Activated CD8-positive, alpha-beta T cell treated with anti-CD3 and anti-CD28 coated beads, Interleukin-2, amount 10 ng/mL, durations not matched to agents 7 days and 5 days (primary cell): Measurements from ENCODE around the gene DHRS1. TPM values are rescaled to one million over a fixed set of nuclear protein-coding genes. Genes with fewer than 3 reads are reported as not detected.
"Not testable (repeated sequence)": the region's sequence is repeated elsewhere in the genome, so short reads cannot be mapped to it uniquely, and the experiment has no call there.

ENCODE experiments used
- ATAC-seq: fragments of 150-1000 bp; cut with Tn5 transposase; one replicate; pipeline ENCODE4 v1.10.0; 2021; ENCODE audit warnings: moderate library complexity
- CTCF ChIA-PET: fragments of 350-600 bp; sonication (Branson Sonifier 250); formaldehyde crosslinking; loops from one replicate; lab custom pipeline; 2021; ENCODE audit warnings: antibody characterized with exemption; lab: Charles Lee
- POLR2A ChIA-PET: fragments of 350-600 bp; sonication (Branson Sonifier 250); formaldehyde crosslinking; loops from one replicate; lab custom pipeline; 2021; ENCODE audit warnings: antibody characterized with exemption; lab: Charles Lee
- DNase-seq: peaks from one replicate; pipeline ENCODE4 v3.0.0-alpha.2; 2020
- H3K27ac Mint-ChIP-seq: one replicate; pipeline ENCODE4 v1.8.0; 2021; ENCODE audit warnings: mild to moderate bottlenecking, mixed read lengths
- H3K27me3 Mint-ChIP-seq: one replicate; pipeline ENCODE4 v1.8.0; 2021; ENCODE audit warnings: low read depth, mixed read lengths
- H3K36me3 Mint-ChIP-seq: one replicate; pipeline ENCODE4 v1.8.0; 2021; ENCODE audit warnings: low read depth, mixed read lengths
- H3K4me1 Mint-ChIP-seq: one replicate; pipeline ENCODE4 v1.8.0; 2021; ENCODE audit warnings: low read depth, mixed read lengths
- H3K4me3 Mint-ChIP-seq: one replicate; pipeline ENCODE4 v1.8.0; 2021; ENCODE audit warnings: mild to moderate bottlenecking, mixed read lengths
- H3K9me3 Mint-ChIP-seq: one replicate; pipeline ENCODE4 v1.8.0; 2022; ENCODE audit warnings: mixed read lengths; ENCODE audit not compliant: insufficient read depth
- total RNA-seq, 2 experiments: library from RNA; stranded (reverse); gene quantifications; one replicate each; pipeline ENCODE4 v1.2.3, GENCODE V29; 2021

Gene DHRS1
- total RNA-seq, 2 experiments from 2014 or later, result 28.6 to 33.9 TPM

GRCh38 chr14:24250354-24250753, 49.2 kb downstream of the DHRS1 start:
- no peaks in the 10 kb centered on the region for H3K27me3 Mint-ChIP-seq

DNA sequence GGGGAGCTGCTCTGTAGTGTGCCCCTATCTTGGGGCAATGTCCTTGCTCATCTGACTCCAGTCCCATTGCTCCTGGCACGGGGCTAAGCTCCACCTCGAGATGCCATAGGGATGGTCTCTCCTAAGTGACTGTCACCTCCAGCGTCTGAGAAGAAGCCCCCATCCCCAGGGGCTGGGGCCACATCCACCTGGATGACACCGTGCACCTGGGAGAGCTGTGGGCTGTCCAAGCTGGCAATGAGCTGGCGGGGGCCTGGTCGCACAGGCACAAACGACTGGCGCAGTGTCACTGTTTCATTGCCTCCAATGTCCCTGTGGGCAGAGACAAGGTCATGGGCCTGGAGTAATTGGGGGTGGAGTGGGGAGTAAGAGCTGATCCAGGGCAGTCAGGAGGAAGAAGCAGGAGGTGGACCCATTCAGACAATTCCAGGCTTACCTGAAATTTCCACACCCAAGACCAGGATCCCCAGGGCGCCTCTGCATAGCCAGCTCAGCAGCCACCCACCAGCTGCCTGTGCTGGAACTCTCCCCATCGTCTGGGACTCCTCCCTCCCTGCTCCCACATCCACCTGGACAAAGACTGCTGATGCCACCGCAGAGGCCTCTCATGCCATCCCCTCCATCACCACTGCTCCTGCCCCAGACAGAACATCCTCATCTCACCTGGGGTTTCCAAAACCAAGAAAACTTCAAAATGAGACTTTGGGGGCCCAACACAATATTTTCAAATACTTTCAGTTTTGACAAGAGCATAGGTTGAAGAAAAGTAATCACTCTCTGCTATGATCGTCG, 50.2 kb downstream of the DHRS1 start:
- peaks cover 11% of the 10 kb centered on the region for H3K36me3 Mint-ChIP-seq
- ATAC-seq (no peak), DNase-seq (no peak)
- peak overlapping the region; percentile 84 for H3K27ac Mint-ChIP-seq
- H3K4me1 Mint-ChIP-seq, result peaks cover 55% of the 10 kb centered on the region
- CTCF ChIA-PET, result interaction anchor here (1.1 to 21.9 kb wide), 4 partner anchors 22 to 181 kb away, joined by 3 to 801 read pairs (median 48); partner anchors contain the start of genes CIDEB, DHRS1, LTB4R and LTB4R2
- H3K27me3 Mint-ChIP-seq, result no peaks in the 10 kb centered on the region
- H3K9me3 Mint-ChIP-seq, result no peaks in the 10 kb centered on the region
- peak overlapping the region; percentile 27 for H3K4me3 Mint-ChIP-seq
- POLR2A ChIA-PET, result interaction anchor here (5.6 kb wide), 1 partner anchor 21 kb away, joined by 48 read pairs; the partner anchor contains the start of gene RABGGTA

More at GRCh38 chr14:24250354-24250753, 49.2 kb downstream of the DHRS1 start:
- POLR2A ChIA-PET, result interaction anchor here (0.6 to 5.0 kb wide), 3 partner anchors 7 to 49 kb away, joined by 3 to 20 read pairs (median 4); partner anchors contain the start of genes DHRS1, NOP9 and TINF2
- Mint-ChIP-seq H3K4me1 (peaks cover 50% of the 10 kb centered on the region), H3K36me3 (peaks cover 14% of the 10 kb centered on the region), H3K4me3 (peak overlapping the region; percentile 27), H3K9me3 (no peaks in the 10 kb centered on the region), H3K27ac (peak overlapping the region; percentile 84)
- no peak for ATAC-seq
- DNase-seq, result no peak
- CTCF ChIA-PET, result interaction anchor here (1.3 to 21.9 kb wide), 7 partner anchors 8 to 193 kb away, joined by 3 to 801 read pairs (median 6); partner anchors contain the start of genes CIDEB, DHRS1, LTB4R and LTB4R2

DNA sequence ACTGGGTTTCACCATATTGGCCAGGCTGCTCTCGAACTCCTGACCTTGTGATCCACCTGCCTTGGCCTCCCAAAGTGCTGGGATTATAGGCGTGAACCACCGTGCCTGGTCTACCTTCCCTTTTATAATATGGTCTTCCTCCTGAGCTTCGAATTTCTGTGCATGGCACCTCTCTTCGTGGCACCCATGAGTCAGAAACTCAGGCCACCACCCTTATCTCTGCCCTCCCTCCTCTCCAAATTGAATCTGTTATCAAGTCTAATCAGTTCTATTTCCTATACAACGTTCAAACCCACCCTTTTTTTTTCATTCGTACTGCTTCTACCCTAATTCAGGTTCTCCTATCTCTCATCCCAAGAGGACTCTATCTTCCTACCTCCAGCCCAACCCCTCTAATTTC, 52.2 kb downstream of the DHRS1 start:
- ATAC-seq (no peak), DNase-seq (no peak)
- Mint-ChIP-seq H3K27me3 (no peaks in the 10 kb centered on the region), H3K4me3 (no peak overlapping the region), H3K9me3 (no peaks in the 10 kb centered on the region), H3K27ac (peak overlapping the region; percentile 81), H3K36me3 (peaks cover 8% of the 10 kb centered on the region), H3K4me1 (peaks cover 64% of the 10 kb centered on the region)
- CTCF ChIA-PET, result interaction anchor here (0.6 to 21.9 kb wide), 16 partner anchors 9 to 184 kb away, joined by 3 to 801 read pairs (median 4); partner anchors contain the start of genes CIDEB, DHRS1, IRF9 and LTB4R
- POLR2A ChIA-PET, result interaction anchor here (0.6 to 5.6 kb wide), 15 partner anchors 15 to 183 kb away, joined by 3 to 48 read pairs (median 4); partner anchors contain the start of genes CHMP4A, DHRS1, IRF9 and KHNYN

DNA sequence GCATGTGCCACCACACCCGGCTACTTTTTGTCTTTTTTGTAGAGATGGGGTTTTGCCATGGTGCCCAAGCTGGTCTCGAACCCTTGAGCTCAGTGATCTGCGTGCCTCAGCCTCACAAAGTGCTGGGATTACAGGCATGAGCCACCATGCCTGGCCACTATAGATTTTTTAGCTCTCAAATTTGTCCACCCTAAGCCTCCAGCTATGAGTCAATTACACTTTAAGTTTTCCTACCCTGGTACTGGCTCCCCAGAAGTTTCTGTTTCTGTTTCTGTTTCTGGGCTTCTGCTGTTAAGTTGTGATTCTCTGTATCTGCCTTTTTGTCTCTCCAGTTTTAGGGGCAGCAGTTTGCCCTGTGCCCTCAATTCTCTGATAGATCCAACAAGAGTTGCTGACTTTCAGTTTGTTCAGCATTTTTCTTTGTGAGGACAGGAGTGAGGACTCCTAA, 52.8 kb downstream of the DHRS1 start:
- Mint-ChIP-seq H3K27me3 (no peaks in the 10 kb centered on the region), H3K27ac (peak overlapping the region; percentile 95), H3K4me1 (peaks cover 64% of the 10 kb centered on the region), H3K4me3 (peak overlapping the region; percentile 67), H3K36me3 (peaks cover 11% of the 10 kb centered on the region), H3K9me3 (no peaks in the 10 kb centered on the region)
- ChIA-PET POLR2A (interaction anchor here (0.6 to 5.6 kb wide), 21 partner anchors 10 to 1563 kb away, joined by 3 to 48 read pairs (median 4); partner anchors contain the start of genes CHMP4A, DHRS1, IRF9 and KHNYN), CTCF (interaction anchor here (0.6 to 21.9 kb wide), 18 partner anchors 9 to 185 kb away, joined by 3 to 801 read pairs (median 4); partner anchors contain the start of genes CIDEB, DHRS1, IRF9 and LTB4R)
- ATAC-seq (peak; percentile 10), DNase-seq (peak; percentile 62)

DNA sequence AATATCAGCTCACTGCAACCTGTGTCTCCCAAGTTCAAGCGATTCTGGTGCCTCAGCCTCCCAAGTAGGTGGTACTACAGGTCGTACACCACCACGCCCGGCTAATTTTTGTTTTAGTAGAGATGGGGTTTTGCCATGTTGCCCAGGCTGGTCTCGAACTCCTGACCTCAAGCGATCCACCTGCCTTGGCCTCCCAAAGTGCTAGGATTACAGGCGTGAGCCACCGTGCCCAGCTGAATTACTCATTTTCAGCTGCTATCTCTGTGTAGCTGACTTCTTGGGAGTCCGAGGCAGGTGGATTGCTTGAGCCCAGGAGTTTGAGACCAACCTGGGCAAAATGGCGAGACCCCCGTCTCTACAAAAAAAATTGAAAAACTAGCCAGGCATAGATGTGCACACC, 54.2 kb downstream of the DHRS1 start:
- ATAC-seq, H3K27me3 Mint-ChIP-seq, DNase-seq, H3K4me3 Mint-ChIP-seq, H3K9me3 Mint-ChIP-seq: not testable (repeated sequence)
- peaks cover 60% of the 10 kb centered on the region for H3K4me1 Mint-ChIP-seq
- ChIA-PET CTCF (interaction anchor here (1.1 to 21.9 kb wide), 6 partner anchors 26 to 186 kb away, joined by 3 to 801 read pairs (median 15); partner anchors contain the start of genes CIDEB, DHRS1, LTB4R and LTB4R2), POLR2A (interaction anchor here (1.1 to 5.6 kb wide), 4 partner anchors 25 to 186 kb away, joined by 3 to 48 read pairs (median 10); partner anchors contain the start of genes DHRS1, KHNYN, NOP9 and RABGGTA)
- peaks cover 20% of the 10 kb centered on the region for H3K36me3 Mint-ChIP-seq
- H3K27ac Mint-ChIP-seq, result peak overlapping the region; percentile 22

DNA sequence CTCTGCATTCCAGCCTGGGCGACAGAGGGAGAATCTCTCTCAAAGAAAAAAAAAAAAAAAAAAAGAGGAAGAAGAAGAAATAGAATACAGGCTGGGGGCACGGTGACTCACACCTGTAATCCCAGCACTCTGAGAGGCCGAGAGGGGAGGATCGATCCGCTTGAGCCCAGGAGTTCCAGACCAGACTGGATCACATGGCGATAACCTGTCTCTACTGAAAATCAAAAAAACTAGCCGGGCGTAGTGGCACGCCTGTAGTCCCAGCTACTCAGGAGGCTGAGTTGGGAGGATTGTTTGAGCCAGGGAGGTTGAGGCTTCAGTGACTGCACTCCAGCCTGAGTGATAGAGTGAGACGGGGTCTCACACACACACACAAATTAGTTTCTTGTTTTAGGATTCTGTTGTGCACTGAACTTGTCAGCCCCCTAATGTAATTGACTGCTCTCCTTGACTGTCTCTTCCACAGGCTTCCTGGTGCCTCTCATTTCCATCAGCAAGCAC, 56.2 kb downstream of the DHRS1 start:
- Mint-ChIP-seq H3K4me1 (peaks cover 59% of the 10 kb centered on the region), H3K9me3 (no peaks in the 10 kb centered on the region), H3K4me3 (peak overlapping the region; percentile 94), H3K27me3 (no peaks in the 10 kb centered on the region), H3K27ac (peak overlapping the region; percentile 100), H3K36me3 (peaks cover 35% of the 10 kb centered on the region)
- ChIA-PET CTCF (interaction anchor here (0.6 to 21.9 kb wide), 27 partner anchors 9 to 452 kb away, joined by 3 to 801 read pairs (median 13); partner anchors contain the start of genes CBLN3, CHMP4A, CIDEB and DHRS1), POLR2A (interaction anchor here (0.6 to 3.2 kb wide), 22 partner anchors 9 to 187 kb away, joined by 3 to 73 read pairs (median 10); partner anchors contain the start of genes CBLN3, CHMP4A, CIDEB and DHRS1)
- ATAC-seq, result no peak
- peak; percentile 30 for DNase-seq

DNA sequence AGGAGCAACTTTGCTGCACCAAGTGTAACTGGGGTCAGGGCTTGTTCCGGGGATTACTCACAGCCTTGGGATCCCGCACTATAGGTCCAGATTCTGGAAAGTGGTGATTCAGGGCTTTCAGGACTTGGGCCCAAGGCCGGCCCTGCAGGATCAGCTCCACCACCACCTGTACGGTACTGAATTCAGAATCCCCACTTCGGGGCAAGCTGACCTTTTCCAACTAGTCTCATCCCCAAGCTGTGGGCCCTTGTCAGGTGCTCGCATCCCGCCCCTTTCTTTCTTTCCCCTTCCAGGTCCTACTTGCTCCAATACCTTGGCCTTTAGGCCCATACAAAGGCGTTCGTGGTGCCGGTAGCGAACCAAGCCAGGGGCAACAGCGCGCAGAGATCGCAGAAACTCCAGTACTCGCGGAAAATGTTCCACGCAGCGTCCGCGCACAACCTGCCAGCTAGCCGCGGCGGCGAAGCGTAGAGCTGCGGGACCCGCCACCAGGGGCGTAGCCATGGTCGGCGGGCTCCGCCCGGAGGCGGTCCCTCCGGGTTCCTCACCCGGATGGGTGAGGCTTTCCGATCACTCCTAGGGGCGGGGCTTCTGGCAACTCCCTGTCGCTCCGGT, 57.6 kb downstream of the DHRS1 start:
- DNase-seq (peak; percentile 95), ATAC-seq (peak; percentile 85)
- peaks cover 54% of the 10 kb centered on the region for H3K4me1 Mint-ChIP-seq
- peak overlapping the region; percentile 94 for H3K4me3 Mint-ChIP-seq
- no peaks in the 10 kb centered on the region for H3K9me3 Mint-ChIP-seq
- POLR2A ChIA-PET, result interaction anchor here (0.6 to 3.2 kb wide), 34 partner anchors 9 to 189 kb away, joined by 3 to 73 read pairs (median 5); partner anchors contain the start of genes CBLN3, CHMP4A, CIDEB and DCAF11
- peaks cover 45% of the 10 kb centered on the region for H3K36me3 Mint-ChIP-seq
- H3K27me3 Mint-ChIP-seq, result no peaks in the 10 kb centered on the region
- peak overlapping the region; percentile 100 for H3K27ac Mint-ChIP-seq
- CTCF ChIA-PET, result interaction anchor here (0.7 to 21.9 kb wide), 39 partner anchors 9 to 1184 kb away, joined by 3 to 801 read pairs (median 7); partner anchors contain the start of genes CBLN3, CHMP4A, CIDEB and DCAF11

Other genes starting within 250 kb of the DHRS1 start
- gene CARMIL3, start 247.8 kb downstream of the DHRS1 start, total RNA-seq, result under 1 TPM; 0.86 to 0.95 TPM
- gene CPNE6, start 228.2 kb downstream of the DHRS1 start, total RNA-seq, result under 1 TPM in 1 of 2 experiments, not detected in 1; 0.10 TPM
- 10 to 100 TPM; 49.6 to 54.9 TPM for gene PCK2, start 205.5 kb downstream of the DHRS1 start, total RNA-seq
- gene DCAF11, start 185.0 kb downstream of the DHRS1 start, total RNA-seq, result 100 to 1,000 TPM; 101 to 107 TPM
- gene NRL, start 184.8 kb downstream of the DHRS1 start, total RNA-seq, result 1 to 10 TPM; 2.8 to 3.4 TPM
- gene FITM1, start 169.1 kb downstream of the DHRS1 start, total RNA-seq, result 1 to 10 TPM; 1.4 to 2.1 TPM
- gene PSME1, start 163.6 kb downstream of the DHRS1 start, total RNA-seq, result 100 to 1,000 TPM; 516 to 530 TPM
- 10 to 100 TPM; 49.9 to 53.2 TPM for gene EMC9, start 158.2 kb downstream of the DHRS1 start, total RNA-seq
- gene PSME2, start 153.2 kb downstream of the DHRS1 start, total RNA-seq, result 100 to 1,000 TPM; 635 to 636 TPM
- gene RNF31, start 152.3 kb downstream of the DHRS1 start, total RNA-seq, result 100 to 1,000 TPM; 123 to 142 TPM
- 100 to 1,000 TPM; 221 to 242 TPM for gene IRF9, start 138.5 kb downstream of the DHRS1 start, total RNA-seq
- gene REC8, start 127.7 kb downstream of the DHRS1 start, total RNA-seq, result 10 to 100 TPM; 54.5 to 58.6 TPM
- 10 to 100 TPM; 56.3 to 60.1 TPM for gene IPO4, start 111.0 kb downstream of the DHRS1 start, total RNA-seq
- 10 to 100 TPM; 29.3 to 32.8 TPM for gene TM9SF1, start 104.3 kb downstream of the DHRS1 start, total RNA-seq
- not detected for gene TSSK4, start 94.1 kb downstream of the DHRS1 start, total RNA-seq
- 10 to 100 TPM; 83.2 to 93.4 TPM for gene CHMP4A, start 86.3 kb downstream of the DHRS1 start, total RNA-seq
- 10 to 100 TPM; 16.9 to 18.2 TPM for gene MDP1, start 83.7 kb downstream of the DHRS1 start, total RNA-seq
- 100 to 1,000 TPM; 214 to 222 TPM for gene NEDD8, start 67.4 kb downstream of the DHRS1 start, total RNA-seq
- 10 to 100 TPM; 67.2 to 68.4 TPM for gene GMPR2, start 66.9 kb downstream of the DHRS1 start, total RNA-seq
- 100 to 1,000 TPM; 128 to 131 TPM for gene TINF2, start 57.2 kb downstream of the DHRS1 start, total RNA-seq
- 1 to 10 TPM; 2.7 to 3.1 TPM for gene TGM1, start 36.6 kb downstream of the DHRS1 start, total RNA-seq
- 10 to 100 TPM; 47.7 to 51.8 TPM for gene RABGGTA, start 28.2 kb downstream of the DHRS1 start, total RNA-seq
- 10 to 100 TPM; 35.2 to 36.7 TPM for gene NOP9, start 70 bp upstream of the DHRS1 start, total RNA-seq
- 10 to 100 TPM; 47.2 to 48.2 TPM for gene CIDEB, start 8.2 kb upstream of the DHRS1 start, total RNA-seq
- 10 to 100 TPM; 17.8 to 18.7 TPM for gene LTB4R2, start 10.4 kb upstream of the DHRS1 start, total RNA-seq
- 10 to 100 TPM; 26.9 to 28.0 TPM for gene LTB4R, start 11.7 kb upstream of the DHRS1 start, total RNA-seq
- gene ADCY4, start 35.3 kb upstream of the DHRS1 start, total RNA-seq, result 1 to 10 TPM; 3.4 to 4.7 TPM
- 10 to 100 TPM; 26.9 to 28.6 TPM for gene RIPK3, start 40.2 kb upstream of the DHRS1 start, total RNA-seq
- gene NFATC4, start 68.4 kb upstream of the DHRS1 start, total RNA-seq, result not detected
- gene NYNRIN, start 99.2 kb upstream of the DHRS1 start, total RNA-seq, result under 1 TPM; 0.21 to 0.52 TPM
- gene CBLN3, start 129.9 kb upstream of the DHRS1 start, total RNA-seq, result 1 to 10 TPM; 1.1 to 1.3 TPM
- 10 to 100 TPM; 55.4 to 58.9 TPM for gene KHNYN, start 130.2 kb upstream of the DHRS1 start, total RNA-seq
- 10 to 100 TPM; 47.6 to 58.6 TPM for gene SDR39U1, start 143.0 kb upstream of the DHRS1 start, total RNA-seq
- gene CMA1, start 208.5 kb upstream of the DHRS1 start, total RNA-seq, result under 1 TPM; 0.52 to 0.82 TPM